Stimulated activated CD8-positive, alpha-beta memory T cell treated with anti-CD3 and anti-CD28 coated beads, Interleukin-15, amount 100 ng/mL, for 1 hour (primary cell): ENCODE data around the gene SLU7.

Experiments used
- DNase-seq: peaks from one replicate; pipeline ENCODE4 v3.0.0-alpha.2; 2020; ENCODE audit warnings: low read depth

The SLU7 gene

GRCh38 chr5:160367261-160367660, 51.6 kb downstream of the SLU7 start:
- no peak for DNase-seq

- DNase-seq = no peak
Observed at GRCh38 chr5:160366230-160366629, 52.7 kb downstream of the SLU7 start.

GRCh38 chr5:160363660-160364395, 55.1 kb downstream of the SLU7 start:
- DNase-seq = no peak

- DNase-seq = no peak
Observed at GRCh38 chr5:160363211-160363610, 55.7 kb downstream of the SLU7 start.

GRCh38 chr5:160361624-160362228, 57.2 kb downstream of the SLU7 start:
- no peak for DNase-seq

- no peak for DNase-seq
Observed at GRCh38 chr5:160360310-160360709, 58.6 kb downstream of the SLU7 start.

GRCh38 chr5:160359816-160360215, 59.1 kb downstream of the SLU7 start:
- DNase-seq = no peak

GRCh38 chr5:160359242-160359641, 59.6 kb downstream of the SLU7 start:
- DNase-seq = no peak

GRCh38 chr5:160357861-160358411, 60.9 kb downstream of the SLU7 start:
- no peak for DNase-seq

- DNase-seq = no peak
Observed at GRCh38 chr5:160357394-160357793, 61.5 kb downstream of the SLU7 start.

- DNase-seq = no peak
Observed at GRCh38 chr5:160356550-160357347, 62.1 kb downstream of the SLU7 start.

GRCh38 chr5:160354666-160355065, 64.2 kb downstream of the SLU7 start:
- no peak for DNase-seq

- no peak for DNase-seq
Observed at GRCh38 chr5:160353379-160353778, 65.5 kb downstream of the SLU7 start.

- no peak for DNase-seq
Observed at GRCh38 chr5:160352308-160352707, 66.6 kb downstream of the SLU7 start.
